Skeletal muscle tissue (tissue), 4 donors: ENCODE measurements around the gene SDK1. TPM values are rescaled to one million over a fixed set of nuclear protein-coding genes. Genes with fewer than 3 reads are reported as not detected.

Source experiments
- H3K27ac ChIP-seq: one replicate; pipeline ENCODE4 v1.7.0; 2013; ENCODE audit warnings: mild to moderate bottlenecking, low read depth, low read length, inconsistent platforms
- H3K27me3 ChIP-seq, 3 donors: one replicate each; pipeline ENCODE4 v1.7.0; 2013; ENCODE audit warnings: low read length in 3 of 3; ENCODE audit not compliant: control insufficient read depth in 3 of 3, insufficient read depth in 3 of 3
- H3K36me3 ChIP-seq, 3 donors: one replicate each; pipeline ENCODE4 v1.7.0; 2013; ENCODE audit warnings: low read length in 3 of 3; ENCODE audit not compliant: control insufficient read depth in 3 of 3, insufficient read depth in 3 of 3
- H3K4me1 ChIP-seq, 3 donors: one replicate each; pipeline ENCODE4 v1.7.0; 2013; ENCODE audit warnings: low read length in 3 of 3, mild to moderate bottlenecking in 3 of 3; ENCODE audit not compliant: control insufficient read depth in 3 of 3, insufficient read depth in 3 of 3
- H3K4me3 ChIP-seq, 3 donors: one replicate each; pipeline ENCODE4 v1.7.0; 2013; ENCODE audit warnings: low read length in 3 of 3
- H3K9ac ChIP-seq, 3 donors: one replicate each; pipeline ENCODE4 v1.7.0; 2013; ENCODE audit warnings: low read length in 3 of 3, mild to moderate bottlenecking in 3 of 3, moderate library complexity in 2 of 3, low read depth in 1 of 3
- H3K9me3 ChIP-seq, 3 donors: one replicate each; pipeline ENCODE4 v1.7.0; 2013; ENCODE audit warnings: low read length in 3 of 3; ENCODE audit not compliant: control insufficient read depth in 3 of 3
- total RNA-seq: library from RNA; depleted of rRNA; stranded (reverse); fragments of >200 nt; gene quantifications from one replicate; pipeline ENCODE4 v1.2.3, GENCODE V29; 2014
- donor health status: Osteomylitis.

Gene SDK1
- total RNA-seq, 1 donor from 2014 or later: 3.7 TPM

GRCh38 chr7:4182605-4183300 lies 881.7 kb downstream of the SDK1 start:
- no peak overlapping the region for H3K9ac ChIP-seq
- H3K4me1 ChIP-seq: no peaks in the 10 kb centered on the region
- peaks cover 0 to 3% (median 0%) of the 10 kb centered on the region in 3 donors for H3K9me3 ChIP-seq
- H3K27me3 ChIP-seq: peaks cover 0 to 2% (median 0%) of the 10 kb centered on the region in 3 donors
- no peaks in the 10 kb centered on the region for H3K36me3 ChIP-seq
- no peak overlapping the region for H3K27ac ChIP-seq
- no peak overlapping the region for H3K4me3 ChIP-seq

GRCh38 chr7:4184653-4185052 lies 883.6 kb downstream of the SDK1 start:
- Histone ChIP-seq H3K4me1 (peaks cover 0 to 9% (median 4%) of the 10 kb centered on the region in 3 donors), H3K9me3 (peaks cover 0 to 3% (median 0%) of the 10 kb centered on the region in 3 donors), H3K27me3 (peaks cover 0 to 2% (median 0%) of the 10 kb centered on the region in 3 donors), H3K36me3 (no peaks in the 10 kb centered on the region), H3K27ac (no peak overlapping the region), H3K9ac (no peak overlapping the region), H3K4me3 (no peak overlapping the region)

GRCh38 chr7:4185136-4185535 lies 884.1 kb downstream of the SDK1 start:
- no peak overlapping the region for H3K9ac ChIP-seq
- H3K4me1 ChIP-seq: peaks cover 0 to 9% (median 4%) of the 10 kb centered on the region in 3 donors
- H3K4me3 ChIP-seq: no peak overlapping the region
- no peaks in the 10 kb centered on the region for H3K36me3 ChIP-seq
- no peak overlapping the region for H3K27ac ChIP-seq
- H3K9me3 ChIP-seq: peaks cover 0 to 3% (median 0%) of the 10 kb centered on the region in 3 donors
- H3K27me3 ChIP-seq: peaks cover 0 to 2% (median 0%) of the 10 kb centered on the region in 3 donors

- Histone ChIP-seq H3K9me3 (peaks cover 0 to 3% (median 0%) of the 10 kb centered on the region in 3 donors), H3K4me3 (no peak overlapping the region), H3K4me1 (peaks cover 0 to 9% (median 4%) of the 10 kb centered on the region in 3 donors), H3K36me3 (no peaks in the 10 kb centered on the region), H3K9ac (no peak overlapping the region), H3K27ac (no peak overlapping the region), H3K27me3 (peaks cover 0 to 2% (median 0%) of the 10 kb centered on the region in 3 donors)
These were observed 884.9 kb downstream of the SDK1 start for GRCh38 chr7:4185721-4186512.

GRCh38 chr7:4186513-4186780 lies 885.4 kb downstream of the SDK1 start:
- Histone ChIP-seq H3K9ac (no peak overlapping the region), H3K4me3 (no peak overlapping the region), H3K36me3 (no peaks in the 10 kb centered on the region), H3K9me3 (no peaks in the 10 kb centered on the region), H3K27me3 (peaks cover 0 to 1% (median 0%) of the 10 kb centered on the region in 3 donors), H3K27ac (no peak overlapping the region), H3K4me1 (peaks cover 0 to 9% (median 4%) of the 10 kb centered on the region in 3 donors)

- no peaks in the 10 kb centered on the region for H3K27me3 ChIP-seq
- peak overlapping the region; percentile 25 for H3K27ac ChIP-seq
- peak overlapping the region in 2 of 3 donors; percentile 45 to 48 for H3K4me3 ChIP-seq
- no peaks in the 10 kb centered on the region for H3K36me3 ChIP-seq
- H3K9ac ChIP-seq: peak overlapping the region in 2 of 3 donors; percentile 20 to 25
- peaks cover 0 to 9% (median 4%) of the 10 kb centered on the region in 3 donors for H3K4me1 ChIP-seq
- no peaks in the 10 kb centered on the region for H3K9me3 ChIP-seq
These were observed 887.6 kb downstream of the SDK1 start for GRCh38 chr7:4188651-4189050.

- peak overlapping the region in 2 of 3 donors; percentile 45 to 48 for H3K4me3 ChIP-seq
These were observed 888.1 kb downstream of the SDK1 start for GRCh38 chr7:4189131-4189570.

GRCh38 chr7:4190010-4190981 lies 889.2 kb downstream of the SDK1 start:
- Histone ChIP-seq H3K27me3 (no peaks in the 10 kb centered on the region), H3K4me3 (no peak overlapping the region)

More at GRCh38 chr7:4189131-4189570, 888.1 kb downstream of the SDK1 start:
- peaks cover 0 to 9% (median 4%) of the 10 kb centered on the region in 3 donors for H3K4me1 ChIP-seq
- H3K27ac ChIP-seq: peak overlapping the region; percentile 25
- H3K9me3 ChIP-seq: no peaks in the 10 kb centered on the region
- H3K27me3 ChIP-seq: no peaks in the 10 kb centered on the region
- H3K9ac ChIP-seq: peak overlapping the region in 2 of 3 donors; percentile 16 to 20
- H3K36me3 ChIP-seq: no peaks in the 10 kb centered on the region

GRCh38 chr7:4191046-4191445 lies 890.0 kb downstream of the SDK1 start:
- Histone ChIP-seq H3K36me3 (no peaks in the 10 kb centered on the region), H3K4me3 (no peak overlapping the region), H3K4me1 (peaks cover 0 to 9% (median 4%) of the 10 kb centered on the region in 3 donors), H3K27me3 (no peaks in the 10 kb centered on the region), H3K9me3 (no peaks in the 10 kb centered on the region), H3K9ac (no peak overlapping the region), H3K27ac (no peak overlapping the region)

More at GRCh38 chr7:4190010-4190981, 889.2 kb downstream of the SDK1 start:
- Histone ChIP-seq H3K36me3 (no peaks in the 10 kb centered on the region), H3K9me3 (no peaks in the 10 kb centered on the region), H3K27ac (no peak overlapping the region), H3K9ac (no peak overlapping the region), H3K4me1 (peaks cover 0 to 9% (median 4%) of the 10 kb centered on the region in 3 donors)
